HCT116 (cell line): Measurements from ENCODE around the gene ATG12. TPM values are rescaled to one million over a fixed set of nuclear protein-coding genes. Genes with fewer than 3 reads are reported as not detected.
A peak's percentile ranks its signal among the peaks of the same experiment; 100 is the strongest.

ENCODE experiments used
- ATAC-seq: fragments of 200-7000 bp; cut with Tn5 transposase; 2 replicates; pipeline ENCODE4 v1.9.1; 2020; ENCODE audit warnings: mild to moderate bottlenecking, moderate library complexity
- BruUV-seq: library from RNA; stranded (reverse); fragments of 400-500 nt; replicated peaks from 2 replicates; lab custom pipeline; 2021; lab: Mats Ljungman, UMichigan
- CTCF ChIA-PET: fragments of 300-600 bp; sonication (Branson Sonifier 250); formaldehyde crosslinking; loops from one replicate; lab custom pipeline; 2021; ENCODE audit warnings: antibody characterized with exemption; lab: Charles Lee
- POLR2A ChIA-PET: fragments of 300-600, 350-600 bp; sonication (Branson Sonifier 250); formaldehyde crosslinking; loops from one replicate; lab custom pipeline; 2021; ENCODE audit warnings: antibody characterized with exemption; lab: Charles Lee
- RAD21 ChIA-PET, 2 experiments: fragments of 300-600 bp; sonication (Branson Sonifier 250); formaldehyde crosslinking; loops; one replicate each; lab custom pipeline; 2023; ENCODE audit warnings: low total read pairs in 2 of 2; ENCODE audit not compliant: uncharacterized antibody in 2 of 2, unreplicated experiment in 2 of 2, low non-redundant PET in 1 of 2; lab: Charles Lee
- DNase-seq: peaks from one replicate; pipeline ENCODE4 v3.0.0-alpha.2; 2010; ENCODE audit warnings: low read depth, low spot score
- H2AFZ ChIP-seq: fragments of 200-600 bp; shearing (Covaris generic), sonication (generic); 2 replicates; pipeline ENCODE4 v1.6.1; 2017; ENCODE audit warnings: low read depth, mixed run types, mixed read lengths, antibody characterized with exemption, low read length; ENCODE audit not compliant: poor library complexity, severe bottlenecking
- H3K27ac ChIP-seq: 2 replicates; pipeline ENCODE4 v1.5.1; 2012; ENCODE audit warnings: low read depth, low read length
- H3K27me3 ChIP-seq: fragments of 200-600 bp; sonication (generic); 2 replicates; pipeline ENCODE4 v1.6.1; 2016; ENCODE audit warnings: mixed run types, low read length, mixed read lengths; ENCODE audit not compliant: insufficient read depth
- H3K36me3 ChIP-seq, 2 experiments: fragments of 200-500 bp in 1 of 2; fragments of 200-600 bp in 1 of 2; sonication (Bioruptor generic) in 1 of 2; sonication (generic) in 1 of 2; 2 replicates each; pipeline versions ENCODE4 v1.5.1 to v1.6.1; 2014 to 2016; ENCODE audit warnings: low read length in 2 of 2, inconsistent platforms in 1 of 2, mixed read lengths in 1 of 2, mixed run types in 1 of 2; ENCODE audit not compliant: insufficient read depth in 2 of 2, control insufficient read depth in 1 of 2
- H3K4me1 ChIP-seq, 2 experiments: fragments of 200-600 bp in 1 of 2; sonication (generic) in 1 of 2; 2 replicates each; pipeline versions ENCODE4 v1.5.1 to v1.6.1; 2012 to 2017; ENCODE audit warnings: low read length in 2 of 2, inconsistent platforms in 1 of 2, mild to moderate bottlenecking in 1 of 2, mixed read lengths in 1 of 2, mixed run types in 1 of 2, moderate library complexity in 1 of 2; ENCODE audit not compliant: insufficient read depth in 2 of 2, control insufficient read depth in 1 of 2
- H3K4me2 ChIP-seq: fragments of 200-600 bp; sonication (generic); 2 replicates; pipeline ENCODE4 v1.6.1; 2017; ENCODE audit warnings: mixed run types, low read length, mixed read lengths
- H3K4me3 ChIP-seq, 2 experiments: fragments of 200-600 bp in 1 of 2; sonication (generic) in 1 of 2; replicated peaks in 1 of 2; 2 replicates each; pipeline ENCODE4 v1.5.1; 2011 to 2016; ENCODE audit warnings: low read length in 2 of 2, control low read depth in 1 of 2, low read depth in 1 of 2, mild to moderate bottlenecking in 1 of 2, mixed read lengths in 1 of 2, mixed run types in 1 of 2
- H3K79me2 ChIP-seq: fragments of 200-600 bp; sonication (generic); 2 replicates; pipeline ENCODE4 v1.6.1; 2017; ENCODE audit warnings: mild to moderate bottlenecking, mixed run types, low read length, moderate library complexity, mixed read lengths; ENCODE audit not compliant: insufficient read depth
- H3K9ac ChIP-seq: fragments of 200-600 bp; sonication (generic); 2 replicates; pipeline ENCODE4 v1.6.1; 2016; ENCODE audit warnings: low read length, mixed read lengths
- H3K9me2 ChIP-seq: fragments of 200-600 bp; sonication (generic), shearing (Covaris generic); 2 replicates; pipeline ENCODE4 v1.6.1; 2017; ENCODE audit warnings: mixed run types, mild to moderate bottlenecking, moderate library complexity; ENCODE audit not compliant: insufficient read depth
- H3K9me3 ChIP-seq, 2 experiments: fragments of 200-500 bp in 1 of 2; fragments of 200-600 bp in 1 of 2; sonication (Bioruptor generic) in 1 of 2; sonication (generic) in 1 of 2; 2 replicates each; pipeline ENCODE4 v1.6.1; 2014 to 2017; ENCODE audit warnings: low read length in 2 of 2, mixed read lengths in 2 of 2, inconsistent platforms in 1 of 2, low read depth in 1 of 2, mild to moderate bottlenecking in 1 of 2, mixed run types in 1 of 2, moderate library complexity in 1 of 2; ENCODE audit not compliant: control insufficient read depth in 1 of 2, insufficient read depth in 1 of 2
- H4K20me1 ChIP-seq: fragments of 200-600 bp; sonication (generic), shearing (Covaris generic); 2 replicates; pipeline ENCODE4 v1.6.1; 2017; ENCODE audit warnings: mixed run types, mild to moderate bottlenecking, moderate library complexity; ENCODE audit not compliant: insufficient read depth
- CTCF ChIP-seq, 3 experiments: fragments of 200-600 bp in 1 of 3; sonication (generic) in 1 of 3; IDR thresholded peaks in 2 of 3; conservative IDR thresholded peaks in 1 of 3; 2 replicates each; pipeline ENCODE4 v1.5.1; 2012 to 2017; ENCODE audit warnings: low read depth in 2 of 3, low read length in 2 of 3, antibody characterized with exemption in 1 of 3, borderline replicate concordance in 1 of 3, control low read depth in 1 of 3, mild to moderate bottlenecking in 1 of 3, mixed read lengths in 1 of 3, mixed run types in 1 of 3, moderate library complexity in 1 of 3; ENCODE audit not compliant: insufficient read depth in 1 of 3
- EZH2 ChIP-seq: fragments of 200-600 bp; sonication (generic); IDR thresholded peaks from 2 replicates; pipeline ENCODE4 v1.6.1; 2017; ENCODE audit warnings: antibody characterized with exemption, mixed run types
- EZH2phosphoT487 ChIP-seq: fragments of 200-600 bp; IDR thresholded peaks from 2 replicates; pipeline ENCODE4 v1.6.1; 2018; ENCODE audit warnings: antibody characterized with exemption, borderline replicate concordance
- POLR2A ChIP-seq: IDR thresholded peaks from 2 replicates; pipeline ENCODE4 v1.7.0; 2011; ENCODE audit warnings: borderline replicate concordance; ENCODE audit not compliant: insufficient read depth, insufficient read length; ENCODE audit errors: extremely low read depth
- SP1 ChIP-seq: IDR thresholded peaks from 2 replicates; pipeline ENCODE4 v1.6.1; 2012; ENCODE audit warnings: low read depth
- ZNF274 ChIP-seq: fragments of 200-500 bp; sonication (Bioruptor generic); IDR thresholded peaks from 2 replicates; pipeline ENCODE4 v1.6.1; 2014; ENCODE audit warnings: mild to moderate bottlenecking, low read depth, low read length, inconsistent platforms
- intact Hi-C: fragments of 100-400 bp; cut with micrococcal nuclease; formaldehyde crosslinking; loops from 2 replicates; pipeline ENCODE4 v1.10.0; 2022
- total RNA-seq: library from RNA; stranded (reverse); gene quantifications from one replicate; pipeline ENCODE4 v1.2.1, GENCODE V29; 2021; ENCODE audit not compliant: unreplicated experiment

The ATG12 gene
- total RNA-seq, 1 experiment from 2014 or later: 270 TPM

- intact Hi-C loops: no loop called here
- no peak for TF ChIP-seq POLR2A
- 0 out of 2 replicates have a peak, but pooled peaks have one; percentile 6 for TF ChIP-seq SP1
- Histone ChIP-seq H3K4me2 (peak overlapping the region; percentile 0; the same call in 1 of the 2 replicates), H4K20me1 (peaks cover 10% of the 10 kb centered on the region; the same call in 1 of the 2 replicates), H3K27ac (peak overlapping the region; percentile 54; the same call in 1 of the 2 replicates), H3K36me3 (peaks cover 4 to 60% of the 10 kb centered on the region in 2 experiments; a peak in 3 of 4 replicates), H3K9ac (no peak overlapping the region), H3K9me2 (no peaks in the 10 kb centered on the region), H3K9me3 (no peaks in the 10 kb centered on the region), H3K79me2 (peaks cover 99% of the 10 kb centered on the region), H3K27me3 (no peaks in the 10 kb centered on the region), H2AFZ (no peak overlapping the region), H3K4me1 (peaks cover 22 to 27% of the 10 kb centered on the region in 2 experiments), H3K4me3 (no peak overlapping the region)
- RAD21 ChIA-PET: no interaction called here
- DNase-seq (no peak), ATAC-seq (peak; percentile 58)
- CTCF ChIA-PET: interaction anchor here (1.7 kb wide), 1 partner anchor 194 kb away, joined by 4 read pairs; no protein-coding TSS in a partner anchor
- POLR2A ChIA-PET: no interaction called here
- no TSS peak for BruUV-seq
Measured at GRCh38 chr5:115873392-115873791, 32.0 kb upstream of the ATG12 start.

GRCh38 chr5:115872447-115872846 is 31.1 kb upstream of the ATG12 start:
- BruUV-seq: no TSS peak
- no peak for DNase-seq

More at GRCh38 chr5:115872447-115872846, 31.1 kb upstream of the ATG12 start:
- Histone ChIP-seq H3K9ac (no peak overlapping the region), H3K9me2 (no peaks in the 10 kb centered on the region), H3K79me2 (peaks cover 99% of the 10 kb centered on the region), H3K4me3 (no peak overlapping the region), H3K9me3 (no peaks in the 10 kb centered on the region), H3K27ac (peak overlapping the region; percentile 54; the same call in 1 of the 2 replicates), H3K36me3 (peaks cover 4 to 66% of the 10 kb centered on the region in 2 experiments; a peak in 3 of 4 replicates)
- ChIA-PET CTCF (no interaction called here), RAD21 (no interaction called here)
- ATAC-seq: no peak
- TF ChIP-seq CTCF (IDR thresholded peaks at IDR 0.05 in 2 of 3, conservative IDR thresholded peaks at IDR 0.05 in 1 of 3; ENCODE audit: borderline replicate concordance in 1 of 3, insufficient read depth in 1 of 3, low read depth in 2 of 3, low read length in 2 of 3) (no peak), POLR2A (no peak), EZH2phosphoT487 (no peak), EZH2 (no peak), ZNF274 (no peak)
- TF ChIP-seq, all 23 proteins: peak for 0
- intact Hi-C loops: no loop called here
- no peak overlapping the region for H2AFZ ChIP-seq
- POLR2A ChIA-PET: interaction anchor here (1.3 kb wide), 1 partner anchor 9 kb away, joined by 3 read pairs; no protein-coding TSS in a partner anchor
- peaks cover 30 to 36% of the 10 kb centered on the region in 2 experiments for H3K4me1 ChIP-seq
- peaks cover 17% of the 10 kb centered on the region; the same call in 1 of the 2 replicates for H4K20me1 ChIP-seq
- no peaks in the 10 kb centered on the region for H3K27me3 ChIP-seq
- H3K4me2 ChIP-seq: no peak overlapping the region
